Natural killer cell (primary cell): ENCODE measurements around the gene KANSL1. TPM values are rescaled to one million over a fixed set of nuclear protein-coding genes. Genes with fewer than 3 reads are reported as not detected.

Source experiments
- ATAC-seq, 3 donors: fragments of 150-1000 bp in 2 of 3; fragments of 200-7000 bp in 1 of 3; cut with Tn5 transposase; 1 replicate in 1 of 3; 2 replicates in 2 of 3; pipeline ENCODE4 v1.10.0; 2021; ENCODE audit warnings: mild to moderate bottlenecking in 2 of 3, moderate library complexity in 2 of 3
- DNase-seq, 2 donors: peaks; one replicate each; pipeline versions ENCODE4 v3.0.0 to v3.0.0-alpha.2; 2013 to 2021; ENCODE audit warnings: mixed read lengths in 1 of 2
- H3K27ac ChIP-seq: one replicate; pipeline ENCODE4 v1.5.1; 2013; ENCODE audit warnings: mild to moderate bottlenecking, low read length
- H3K27me3 ChIP-seq: one replicate; pipeline ENCODE4 v1.6.1; 2013; ENCODE audit warnings: low read length; ENCODE audit not compliant: control insufficient read depth, insufficient read depth
- H3K36me3 ChIP-seq: one replicate; pipeline ENCODE4 v1.6.1; 2013; ENCODE audit warnings: low read length; ENCODE audit not compliant: control insufficient read depth, insufficient read depth
- H3K4me1 ChIP-seq: one replicate; pipeline ENCODE4 v1.6.1; 2013; ENCODE audit warnings: low read length; ENCODE audit not compliant: control insufficient read depth, insufficient read depth
- H3K4me3 ChIP-seq: one replicate; pipeline ENCODE4 v1.5.1; 2013; ENCODE audit warnings: low read length
- H3K9me3 ChIP-seq: one replicate; pipeline ENCODE4 v1.6.1; 2013; ENCODE audit warnings: low read length; ENCODE audit not compliant: control insufficient read depth, insufficient read depth
- H3K27ac Mint-ChIP-seq, 2 donors: one replicate each; pipeline ENCODE4 v1.8.0; 2022; ENCODE audit warnings: mild to moderate bottlenecking in 2 of 2, mixed read lengths in 2 of 2, moderate library complexity in 1 of 2
- H3K27me3 Mint-ChIP-seq, 2 donors: one replicate each; pipeline ENCODE4 v1.8.0; 2022; ENCODE audit warnings: low read depth in 2 of 2, mixed read lengths in 2 of 2
- H3K36me3 Mint-ChIP-seq: one replicate; pipeline ENCODE4 v1.8.0; 2022; ENCODE audit warnings: mixed read lengths
- H3K4me1 Mint-ChIP-seq, 2 donors: one replicate each; pipeline ENCODE4 v1.8.0; 2022; ENCODE audit warnings: mixed read lengths in 2 of 2
- H3K4me3 Mint-ChIP-seq: one replicate; pipeline ENCODE4 v1.8.0; 2022; ENCODE audit warnings: mild to moderate bottlenecking, moderate library complexity, mixed read lengths
- H3K9me3 Mint-ChIP-seq, 2 donors: one replicate each; pipeline ENCODE4 v1.8.0; 2022; ENCODE audit warnings: mixed read lengths in 2 of 2
- CTCF ChIP-seq: fragments of 200-600 bp; IDR thresholded peaks from one replicate; pipeline ENCODE4 v1.8.0; 2022; ENCODE audit warnings: antibody characterized with exemption
- WGBS: methylation state at CpG from one replicate; pipeline ENCODE4 v1.1.7; 2013; ENCODE audit warnings: missing lambda C conversion rate; ENCODE audit not compliant: insufficient coverage; 5-methylcytosine and 5-hydroxymethylcytosine counted together
- intact Hi-C: fragments of 100-400 bp; cut with micrococcal nuclease; formaldehyde crosslinking; loops from one replicate; pipeline ENCODE4 v1.14.2; 2022
- total RNA-seq, 4 donors: library from RNA; stranded (reverse); fragments of 120-200 nt in 1 of 4; gene quantifications; one replicate each; pipeline versions ENCODE4 v1.2.3 to v1.2.4, GENCODE V29; 2013 to 2022

Gene KANSL1
- total RNA-seq, 3 donors from 2014 or later (not counting 1 experiment from before 2014, with no cell fraction given) = 202 to 240 (median 220) TPM

GRCh38 chr17:46056800-46057304 is 136.4 kb downstream of the KANSL1 start:
- Mint-ChIP-seq H3K36me3 (no peaks in the 10 kb centered on the region), H3K27me3 (no peaks in the 10 kb centered on the region), H3K4me3 (no peak overlapping the region), H3K4me1 (peaks cover 30 to 42% of the 10 kb centered on the region in 2 donors), H3K27ac (peak overlapping the region; percentile 27 to 37), H3K9me3 (no peaks in the 10 kb centered on the region)
- Histone ChIP-seq H3K27me3 (no peaks in the 10 kb centered on the region), H3K4me1 (no peaks in the 10 kb centered on the region), H3K27ac (no peak overlapping the region), H3K4me3 (no peak overlapping the region), H3K9me3 (no peaks in the 10 kb centered on the region), H3K36me3 (peaks cover 30% of the 10 kb centered on the region)
- WGBS = 92% methylated on average over 4 of the region's 4 CpGs
- DNase-seq = no peak
- peak in 1 of 3 donors; percentile 21 for ATAC-seq
- intact Hi-C loops = no loop called here
- no peak for TF ChIP-seq CTCF

- H3K9me3 Mint-ChIP-seq = no peaks in the 10 kb centered on the region
- H3K4me3 ChIP-seq = no peak overlapping the region
- peak overlapping the region; percentile 21 to 50 for H3K27ac Mint-ChIP-seq
- H3K9me3 ChIP-seq = no peaks in the 10 kb centered on the region
- H3K4me3 Mint-ChIP-seq = no peak overlapping the region
- intact Hi-C loops = no loop called here
- 95% methylated on average over 8 of the region's 8 CpGs for WGBS
- no peaks in the 10 kb centered on the region for H3K4me1 ChIP-seq
- H3K4me1 Mint-ChIP-seq = peaks cover 34 to 41% of the 10 kb centered on the region in 2 donors
- DNase-seq (no peak), ATAC-seq (no peak)
- H3K36me3 ChIP-seq = peaks cover 37% of the 10 kb centered on the region
- H3K36me3 Mint-ChIP-seq = peaks cover 8% of the 10 kb centered on the region
- H3K27me3 ChIP-seq = no peaks in the 10 kb centered on the region
- no peaks in the 10 kb centered on the region for H3K27me3 Mint-ChIP-seq
- H3K27ac ChIP-seq = no peak overlapping the region
- no peak for TF ChIP-seq CTCF
These were observed 139.2 kb downstream of the KANSL1 start for GRCh38 chr17:46053911-46054534.

- no peak for TF ChIP-seq CTCF
- Histone ChIP-seq H3K36me3 (peaks cover 49% of the 10 kb centered on the region), H3K4me3 (no peak overlapping the region), H3K9me3 (no peaks in the 10 kb centered on the region), H3K27ac (no peak overlapping the region), H3K27me3 (no peaks in the 10 kb centered on the region), H3K4me1 (no peaks in the 10 kb centered on the region)
- intact Hi-C loops = no loop called here
- WGBS = 94% methylated on average over 5 of the region's 5 CpGs
- H3K27ac Mint-ChIP-seq = peak overlapping the region in 1 of 2 donors; percentile 14
- H3K27me3 Mint-ChIP-seq = no peaks in the 10 kb centered on the region
- no peak for DNase-seq
- ATAC-seq = no peak
- H3K36me3 Mint-ChIP-seq = peaks cover 8% of the 10 kb centered on the region
- H3K4me3 Mint-ChIP-seq = no peak overlapping the region
- H3K9me3 Mint-ChIP-seq = no peaks in the 10 kb centered on the region
- peaks cover 16 to 28% of the 10 kb centered on the region in 2 donors for H3K4me1 Mint-ChIP-seq
These were observed 143.6 kb downstream of the KANSL1 start for GRCh38 chr17:46049656-46050055.

GRCh38 chr17:46047856-46048255 is 145.4 kb downstream of the KANSL1 start:
- Histone ChIP-seq H3K36me3 (peaks cover 57% of the 10 kb centered on the region), H3K4me1 (no peaks in the 10 kb centered on the region), H3K27ac (no peak overlapping the region), H3K9me3 (no peaks in the 10 kb centered on the region), H3K4me3 (no peak overlapping the region), H3K27me3 (no peaks in the 10 kb centered on the region)
- Mint-ChIP-seq H3K36me3 (peaks cover 8% of the 10 kb centered on the region), H3K9me3 (no peaks in the 10 kb centered on the region), H3K4me3 (no peak overlapping the region), H3K27ac (no peak overlapping the region), H3K4me1 (peaks cover 29 to 35% of the 10 kb centered on the region in 2 donors), H3K27me3 (no peaks in the 10 kb centered on the region)
- no peak for TF ChIP-seq CTCF
- ATAC-seq (no peak), DNase-seq (no peak)
- WGBS = 90% methylated on average over 7 of the region's 8 CpGs
- intact Hi-C loops = no loop called here
